ENCODE measurements around the gene TAS2R41. TPM values are rescaled to one million over a fixed set of nuclear protein-coding genes. Genes with fewer than 3 reads are reported as not detected.

TAS2R41 gene
- total RNA-seq, 4 donors from 2014 or later = 0.70 TPM; not detected in 3

- H3K4me1 ChIP-seq = peaks cover 6 to 35% (median 11%) of the 10 kb centered on the region in 3 donors
- no peak overlapping the region for H3K4me3 ChIP-seq
- intact Hi-C loops (cut with DNase I) = no loop called here
- no peaks in the 10 kb centered on the region for H3K9me3 ChIP-seq
- H3K27ac ChIP-seq = peak overlapping the region in 3 of 4 donors; percentile 40 to 76 (median 54)
- DNase-seq = no peak
- TF ChIP-seq, protein P1, sequence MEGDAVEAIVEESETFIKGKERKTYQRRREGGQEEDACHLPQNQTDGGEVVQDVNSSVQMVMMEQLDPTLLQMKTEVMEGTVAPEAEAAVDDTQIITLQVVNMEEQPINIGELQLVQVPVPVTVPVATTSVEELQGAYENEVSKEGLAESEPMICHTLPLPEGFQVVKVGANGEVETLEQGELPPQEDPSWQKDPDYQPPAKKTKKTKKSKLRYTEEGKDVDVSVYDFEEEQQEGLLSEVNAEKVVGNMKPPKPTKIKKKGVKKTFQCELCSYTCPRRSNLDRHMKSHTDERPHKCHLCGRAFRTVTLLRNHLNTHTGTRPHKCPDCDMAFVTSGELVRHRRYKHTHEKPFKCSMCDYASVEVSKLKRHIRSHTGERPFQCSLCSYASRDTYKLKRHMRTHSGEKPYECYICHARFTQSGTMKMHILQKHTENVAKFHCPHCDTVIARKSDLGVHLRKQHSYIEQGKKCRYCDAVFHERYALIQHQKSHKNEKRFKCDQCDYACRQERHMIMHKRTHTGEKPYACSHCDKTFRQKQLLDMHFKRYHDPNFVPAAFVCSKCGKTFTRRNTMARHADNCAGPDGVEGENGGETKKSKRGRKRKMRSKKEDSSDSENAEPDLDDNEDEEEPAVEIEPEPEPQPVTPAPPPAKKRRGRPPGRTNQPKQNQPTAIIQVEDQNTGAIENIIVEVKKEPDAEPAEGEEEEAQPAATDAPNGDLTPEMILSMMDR (IDR thresholded peaks at IDR 0.05) = no peak
- TF ChIP-seq POLR2A (IDR thresholded peaks at IDR 0.05) = no peak
- no peaks in the 10 kb centered on the region for H3K36me3 ChIP-seq
- H3K27me3 ChIP-seq = no peaks in the 10 kb centered on the region
- WGBS, 2 donors = 42 to 53% methylated on average over 8 of the region's 8 CpGs
Measured at GRCh38 chr7:143512488-143513340, 35.0 kb downstream of the TAS2R41 start.

GRCh38 chr7:143514487-143514886, 36.8 kb downstream of the TAS2R41 start:
- no peak for DNase-seq
- Histone ChIP-seq H3K27ac (no peak overlapping the region), H3K36me3 (no peaks in the 10 kb centered on the region), H3K27me3 (no peaks in the 10 kb centered on the region), H3K4me3 (no peak overlapping the region), H3K4me1 (peaks cover 6 to 47% (median 11%) of the 10 kb centered on the region in 3 donors), H3K9me3 (no peaks in the 10 kb centered on the region)
- TF ChIP-seq, protein P1 (IDR thresholded peaks at IDR 0.05) = no peak
- no peak for TF ChIP-seq POLR2A (IDR thresholded peaks at IDR 0.05)
- 61 to 95% methylated on average over 2 of the region's 2 CpGs for WGBS, 2 donors
- intact Hi-C loops (cut with DNase I) = no loop called here

GRCh38 chr7:143514995-143515735, 37.5 kb downstream of the TAS2R41 start:
- Histone ChIP-seq H3K27ac (peak overlapping the region in 1 of 4 donors; percentile 28), H3K27me3 (no peaks in the 10 kb centered on the region), H3K4me1 (peaks cover 6 to 51% (median 11%) of the 10 kb centered on the region in 3 donors), H3K4me3 (no peak overlapping the region), H3K9me3 (no peaks in the 10 kb centered on the region), H3K36me3 (no peaks in the 10 kb centered on the region)
- TF ChIP-seq, protein P1 (IDR thresholded peaks at IDR 0.05) = no peak
- no peak for TF ChIP-seq POLR2A (IDR thresholded peaks at IDR 0.05)
- DNase-seq = no peak
- WGBS, 2 donors = 68 to 84% methylated on average over 3 of the region's 3 CpGs
- intact Hi-C loops (cut with DNase I) = no loop called here

- no peak for TF ChIP-seq POLR2A (IDR thresholded peaks at IDR 0.05)
- TF ChIP-seq, protein P1 (IDR thresholded peaks at IDR 0.05) = no peak
- WGBS, 2 donors = 66 to 69% methylated on average over 2 of the region's 2 CpGs
- Histone ChIP-seq H3K4me3 (no peak overlapping the region), H3K27ac (peak overlapping the region in 1 of 4 donors; percentile 38), H3K9me3 (no peaks in the 10 kb centered on the region), H3K27me3 (no peaks in the 10 kb centered on the region), H3K36me3 (no peaks in the 10 kb centered on the region), H3K4me1 (peaks cover 3 to 36% (median 11%) of the 10 kb centered on the region in 3 donors)
- intact Hi-C loops (cut with DNase I) = no loop called here
- no peak for DNase-seq
Measured at GRCh38 chr7:143516981-143517380, 39.3 kb downstream of the TAS2R41 start.

GRCh38 chr7:143518521-143518920, 40.8 kb downstream of the TAS2R41 start:
- no peaks in the 10 kb centered on the region for H3K27me3 ChIP-seq
- DNase-seq = no peak
- peaks cover 0 to 21% (median 4%) of the 10 kb centered on the region in 3 donors for H3K4me1 ChIP-seq
- H3K9me3 ChIP-seq = no peaks in the 10 kb centered on the region
- TF ChIP-seq POLR2A (IDR thresholded peaks at IDR 0.05) = no peak
- 61 to 71% methylated on average over 4 of the region's 4 CpGs for WGBS, 2 donors
- H3K36me3 ChIP-seq = no peaks in the 10 kb centered on the region
- H3K27ac ChIP-seq = no peak overlapping the region
- no peak overlapping the region for H3K4me3 ChIP-seq
- intact Hi-C loops (cut with DNase I) = no loop called here
